Activated T-cell treated with anti-CD3 and anti-CD28 coated beads, Interleukin-2, amount 50 U/mL, for 4 hours (primary cell): ENCODE data around the gene PSME1. TPM values are rescaled to one million over a fixed set of nuclear protein-coding genes. Genes with fewer than 3 reads are reported as not detected.

Experiments used
- ATAC-seq, 2 donors: fragments of 200-7000 bp; cut with Tn5 transposase; one replicate each; pipeline ENCODE4 v1.10.0; 2021
- DNase-seq: peaks from one replicate; pipeline ENCODE4 v3.0.0-alpha.2; 2020
- H3K27me3 Mint-ChIP-seq: one replicate; pipeline ENCODE4 v1.8.0; 2021; ENCODE audit warnings: low read depth, mixed read lengths
- H3K36me3 Mint-ChIP-seq: one replicate; pipeline ENCODE4 v1.8.0; 2022; ENCODE audit warnings: mixed read lengths; ENCODE audit not compliant: insufficient read depth
- H3K4me1 Mint-ChIP-seq: one replicate; pipeline ENCODE4 v1.8.0; 2021; ENCODE audit warnings: low read depth, mixed read lengths
- H3K4me3 Mint-ChIP-seq: one replicate; pipeline ENCODE4 v1.8.0; 2021; ENCODE audit warnings: mild to moderate bottlenecking, moderate library complexity, mixed read lengths
- H3K9me3 Mint-ChIP-seq: one replicate; pipeline ENCODE4 v1.8.0; 2021; ENCODE audit warnings: mixed read lengths
- total RNA-seq, 3 donors: library from RNA; stranded (reverse); gene quantifications; one replicate each; pipeline ENCODE4 v1.2.1, GENCODE V29; 2021

PSME1 gene
- total RNA-seq, 3 donors from 2014 or later: 354 to 391 (median 378) TPM

GRCh38 chr14:24157331-24157730 is 21.3 kb downstream of the PSME1 start:
- ATAC-seq: no peak
- Mint-ChIP-seq H3K27me3 (no peaks in the 10 kb centered on the region), H3K4me3 (no peak overlapping the region), H3K4me1 (peaks cover 15% of the 10 kb centered on the region), H3K36me3 (peaks cover 31% of the 10 kb centered on the region), H3K9me3 (no peaks in the 10 kb centered on the region)
- no peak for DNase-seq

GRCh38 chr14:24159777-24160498 is 23.9 kb downstream of the PSME1 start:
- H3K4me3 Mint-ChIP-seq: no peak overlapping the region
- no peaks in the 10 kb centered on the region for H3K9me3 Mint-ChIP-seq
- ATAC-seq (no peak), DNase-seq (no peak)
- peaks cover 42% of the 10 kb centered on the region for H3K36me3 Mint-ChIP-seq
- peaks cover 40% of the 10 kb centered on the region for H3K4me1 Mint-ChIP-seq
- no peaks in the 10 kb centered on the region for H3K27me3 Mint-ChIP-seq

GRCh38 chr14:24160499-24160849 is 24.5 kb downstream of the PSME1 start:
- Mint-ChIP-seq H3K27me3 (no peaks in the 10 kb centered on the region), H3K36me3 (peaks cover 46% of the 10 kb centered on the region), H3K9me3 (no peaks in the 10 kb centered on the region), H3K4me3 (no peak overlapping the region), H3K4me1 (peaks cover 46% of the 10 kb centered on the region)
- DNase-seq (no peak), ATAC-seq (no peak)

GRCh38 chr14:24160850-24161804 is 25.1 kb downstream of the PSME1 start, which contains the start of gene IRF9:
IRF9 (plus strand) TSS chr14:24161265; CDS start chr14:24162145, 880 bp downstream.
- DNase-seq: peak; percentile 99
- Mint-ChIP-seq H3K4me1 (peaks cover 47% of the 10 kb centered on the region), H3K36me3 (peaks cover 43% of the 10 kb centered on the region), H3K9me3 (no peaks in the 10 kb centered on the region), H3K4me3 (peak within 1 kb of the TSS; percentile 98), H3K27me3 (no peaks in the 10 kb centered on the region)
- ATAC-seq: peak; percentile 90

- H3K36me3 Mint-ChIP-seq: peaks cover 46% of the 10 kb centered on the region
- DNase-seq (no peak), ATAC-seq (peak in 1 of 2 donors; percentile 22)
- H3K27me3 Mint-ChIP-seq: no peaks in the 10 kb centered on the region
- H3K9me3 Mint-ChIP-seq: no peaks in the 10 kb centered on the region
- peak overlapping the region; percentile 98 for H3K4me3 Mint-ChIP-seq
- H3K4me1 Mint-ChIP-seq: peaks cover 49% of the 10 kb centered on the region
Measured at GRCh38 chr14:24162093-24162492, 26.1 kb downstream of the PSME1 start.

- no peak for ATAC-seq
- peak overlapping the region; percentile 51 for H3K4me3 Mint-ChIP-seq
- H3K9me3 Mint-ChIP-seq: no peaks in the 10 kb centered on the region
- peaks cover 55% of the 10 kb centered on the region for H3K4me1 Mint-ChIP-seq
- H3K36me3 Mint-ChIP-seq: peaks cover 50% of the 10 kb centered on the region
- no peak for DNase-seq
- no peaks in the 10 kb centered on the region for H3K27me3 Mint-ChIP-seq
Measured at GRCh38 chr14:24164518-24164991, 28.6 kb downstream of the PSME1 start.

- Mint-ChIP-seq H3K4me3 (no peak overlapping the region), H3K36me3 (peaks cover 46% of the 10 kb centered on the region), H3K27me3 (no peaks in the 10 kb centered on the region), H3K4me1 (peaks cover 48% of the 10 kb centered on the region), H3K9me3 (no peaks in the 10 kb centered on the region)
- ATAC-seq (no peak), DNase-seq (no peak)
Measured at GRCh38 chr14:24165785-24166184, 29.8 kb downstream of the PSME1 start.

- ATAC-seq: no peak
Measured at GRCh38 chr14:24167469-24168114, 31.6 kb downstream of the PSME1 start.

GRCh38 chr14:24171422-24172260 is 35.6 kb downstream of the PSME1 start, which contains the start of gene REC8:
REC8 (plus strand) TSS chr14:24172080; CDS start chr14:24172553, 473 bp downstream.
- H3K4me3 Mint-ChIP-seq: peak within 1 kb of the TSS; percentile 81
- H3K9me3 Mint-ChIP-seq: no peaks in the 10 kb centered on the region
- H3K36me3 Mint-ChIP-seq: peaks cover 25% of the 10 kb centered on the region
- ATAC-seq: peak; percentile 76 to 79
- H3K4me1 Mint-ChIP-seq: peaks cover 20% of the 10 kb centered on the region
- DNase-seq: peak; percentile 52
- H3K27me3 Mint-ChIP-seq: no peaks in the 10 kb centered on the region

More at GRCh38 chr14:24167469-24168114, 31.6 kb downstream of the PSME1 start:
- Mint-ChIP-seq H3K9me3 (no peaks in the 10 kb centered on the region), H3K36me3 (peaks cover 45% of the 10 kb centered on the region), H3K4me1 (peaks cover 43% of the 10 kb centered on the region), H3K27me3 (no peaks in the 10 kb centered on the region), H3K4me3 (no peak overlapping the region)
- no peak for DNase-seq

- no peak for DNase-seq
- Mint-ChIP-seq H3K36me3 (peaks cover 24% of the 10 kb centered on the region), H3K27me3 (no peaks in the 10 kb centered on the region), H3K9me3 (no peaks in the 10 kb centered on the region), H3K4me3 (peak overlapping the region; percentile 81), H3K4me1 (peaks cover 19% of the 10 kb centered on the region)
- ATAC-seq: no peak
Measured at GRCh38 chr14:24172261-24172860, 36.4 kb downstream of the PSME1 start.

- DNase-seq (no peak), ATAC-seq (no peak)
- Mint-ChIP-seq H3K9me3 (no peaks in the 10 kb centered on the region), H3K4me1 (peaks cover 17% of the 10 kb centered on the region), H3K4me3 (no peak overlapping the region), H3K27me3 (no peaks in the 10 kb centered on the region), H3K36me3 (peaks cover 20% of the 10 kb centered on the region)
Measured at GRCh38 chr14:24172871-24173281, 36.9 kb downstream of the PSME1 start.

- no peaks in the 10 kb centered on the region for H3K27me3 Mint-ChIP-seq
- DNase-seq (no peak), ATAC-seq (no peak)
- no peaks in the 10 kb centered on the region for H3K9me3 Mint-ChIP-seq
- no peak overlapping the region for H3K4me3 Mint-ChIP-seq
- peaks cover 10% of the 10 kb centered on the region for H3K4me1 Mint-ChIP-seq
- peaks cover 20% of the 10 kb centered on the region for H3K36me3 Mint-ChIP-seq
Measured at GRCh38 chr14:24176599-24176998, 40.6 kb downstream of the PSME1 start.
